NK-92 (cell line): ENCODE data around the gene SCN8A.
"Not testable (repeated sequence)": the region's sequence is repeated elsewhere in the genome, so short reads cannot be mapped to it uniquely, and the experiment has no call there.

Experiments used
- DNase-seq: peaks from one replicate; lab custom pipeline; 2025; ENCODE audit not compliant: unreplicated experiment; lab: John Stamatoyannopoulos, UW

Gene SCN8A

DNA sequence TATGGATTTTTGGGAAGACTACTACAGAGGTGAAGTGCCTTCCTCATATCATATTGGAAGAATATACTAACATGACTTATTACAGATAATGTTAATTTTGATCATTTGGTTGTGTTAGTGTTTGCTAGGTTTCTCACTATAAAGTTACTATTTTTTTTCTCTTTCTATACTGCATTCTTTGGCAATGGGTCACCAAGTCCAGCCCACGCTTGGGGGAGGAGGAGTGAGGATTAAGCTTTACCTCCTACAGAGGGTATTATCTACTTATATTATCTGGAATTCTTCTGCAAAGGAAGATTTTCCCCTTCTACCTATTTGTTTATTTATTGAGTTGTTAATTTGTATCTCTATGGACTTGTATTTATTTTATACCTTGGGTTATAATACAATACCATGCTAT, 31.5 kb downstream of the SCN8A start:
- no peak for DNase-seq

DNA sequence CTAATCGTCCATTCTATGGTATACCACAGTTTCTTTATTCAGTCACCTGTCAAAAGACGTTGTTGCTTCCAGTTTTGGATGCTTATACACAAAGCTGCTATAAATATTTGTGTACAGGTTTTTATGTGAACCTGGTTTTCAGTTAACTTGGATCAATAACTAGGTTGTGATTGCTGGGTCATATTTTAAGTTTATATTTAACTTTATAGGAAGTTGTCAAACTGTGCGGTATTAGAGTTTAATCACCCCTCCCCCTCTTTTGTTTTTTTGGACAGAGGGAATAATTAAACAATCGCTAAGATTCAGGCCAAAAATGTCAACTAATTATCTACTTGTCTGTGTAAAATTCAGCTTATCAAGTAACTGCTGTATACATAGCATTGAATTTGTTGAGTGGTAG, 34.3 kb downstream of the SCN8A start:
- no peak for DNase-seq

- DNase-seq: no peak
Observed at GRCh38 chr12:51626115-51626514, 35.1 kb downstream of the SCN8A start.

DNA sequence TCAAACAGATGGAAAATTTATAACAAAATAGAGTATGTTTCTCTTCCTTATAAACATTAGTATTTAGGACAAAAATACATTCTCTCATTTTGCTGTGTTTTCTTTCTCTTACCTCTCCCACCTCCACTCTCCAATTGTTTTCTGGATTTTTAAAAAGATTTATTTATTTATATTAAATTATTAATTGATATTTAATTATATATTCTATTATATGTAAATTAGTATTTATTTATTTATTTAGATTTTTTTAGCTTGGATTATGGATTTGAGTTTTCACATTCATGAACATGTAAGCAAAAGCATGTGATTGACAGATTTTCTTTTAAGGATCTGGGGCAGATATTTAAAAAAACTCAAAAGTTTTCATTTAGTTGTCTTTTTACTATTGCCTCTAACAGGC, 35.6 kb downstream of the SCN8A start:
- no peak for DNase-seq

- DNase-seq: no peak
Observed at GRCh38 chr12:51630256-51630880, 39.3 kb downstream of the SCN8A start.

- no peak for DNase-seq
Observed at GRCh38 chr12:51630986-51631385, 40.0 kb downstream of the SCN8A start.

DNA sequence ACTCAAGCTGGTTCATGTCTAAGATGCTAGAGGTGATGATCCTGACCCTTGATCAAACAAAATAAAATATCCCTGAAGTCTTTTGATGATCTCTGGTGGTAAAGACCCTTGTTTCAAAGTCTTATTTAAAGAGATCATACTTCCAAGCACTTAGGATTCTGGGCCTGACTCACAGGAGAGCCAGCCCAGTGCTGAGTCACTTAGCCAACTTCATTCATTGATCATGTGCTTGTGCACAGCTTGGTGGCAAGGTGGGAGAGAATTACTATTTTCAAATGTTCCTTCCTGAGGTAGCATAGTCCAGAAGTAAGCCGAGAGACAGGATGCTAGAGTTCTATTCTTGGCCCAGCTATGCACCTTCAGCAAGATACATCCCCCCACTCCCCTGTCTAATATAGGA, 40.6 kb downstream of the SCN8A start:
- no peak for DNase-seq

DNA sequence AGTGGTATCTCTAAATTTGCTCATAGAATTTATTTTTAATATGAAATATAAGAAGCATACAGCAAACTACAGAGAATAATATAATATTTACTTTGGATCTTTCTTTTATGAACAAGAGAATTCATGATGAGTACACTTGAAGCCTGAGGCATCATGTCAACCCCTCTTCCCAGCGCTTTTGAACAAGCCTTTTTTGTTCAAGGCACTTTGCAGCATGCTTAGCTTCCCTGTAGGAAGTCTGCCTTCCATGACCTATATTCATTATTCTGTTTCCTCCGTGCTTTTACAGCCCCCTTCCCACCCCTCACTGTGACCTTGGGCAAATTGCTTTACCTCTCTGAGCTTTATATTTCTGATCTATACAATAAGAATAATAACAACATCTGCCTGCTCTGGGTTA, 41.6 kb downstream of the SCN8A start:
- no peak for DNase-seq

GRCh38 chr12:51635346-51635745, 44.3 kb downstream of the SCN8A start:
- DNase-seq: no peak

DNA sequence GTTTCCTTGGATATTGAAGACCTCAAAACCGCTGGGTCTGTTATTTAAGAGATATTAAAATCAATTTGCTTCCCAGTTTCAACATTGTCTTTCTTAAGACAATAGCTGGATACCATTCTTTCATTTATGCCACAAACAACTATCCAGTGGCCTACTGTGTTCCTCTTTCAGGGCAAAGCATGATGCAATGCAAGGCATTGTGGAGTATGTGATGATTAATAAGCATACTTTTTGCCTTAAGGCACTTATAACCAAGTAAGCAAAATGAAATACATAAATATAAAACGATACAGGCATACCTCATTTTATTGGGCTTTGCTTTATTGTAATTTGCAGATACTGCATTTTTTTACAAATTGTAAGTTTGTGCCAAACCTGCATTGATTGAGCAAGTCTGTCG, 45.5 kb downstream of the SCN8A start:
- no peak for DNase-seq

DNA sequence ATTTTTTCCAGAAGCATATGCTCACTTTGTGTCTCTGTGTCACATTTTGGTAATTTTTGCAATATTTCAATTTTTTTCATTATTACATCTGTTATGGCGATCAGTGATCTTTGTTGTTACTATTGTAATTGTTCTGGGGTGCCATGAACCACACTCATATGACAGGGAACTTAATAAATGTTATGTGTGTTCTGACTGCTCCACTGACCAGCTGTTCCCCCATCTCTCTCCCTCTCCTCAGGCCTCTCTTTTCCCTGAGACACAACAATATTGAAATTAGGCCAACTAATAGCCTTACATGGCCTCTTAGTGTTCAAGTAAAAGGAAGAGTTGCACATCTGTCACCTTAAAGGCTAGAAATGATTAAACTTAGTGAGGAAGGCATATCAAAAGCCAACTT, 46.0 kb downstream of the SCN8A start:
- DNase-seq: no peak

GRCh38 chr12:51639361-51639760, 48.3 kb downstream of the SCN8A start:
- no peak for DNase-seq

DNA sequence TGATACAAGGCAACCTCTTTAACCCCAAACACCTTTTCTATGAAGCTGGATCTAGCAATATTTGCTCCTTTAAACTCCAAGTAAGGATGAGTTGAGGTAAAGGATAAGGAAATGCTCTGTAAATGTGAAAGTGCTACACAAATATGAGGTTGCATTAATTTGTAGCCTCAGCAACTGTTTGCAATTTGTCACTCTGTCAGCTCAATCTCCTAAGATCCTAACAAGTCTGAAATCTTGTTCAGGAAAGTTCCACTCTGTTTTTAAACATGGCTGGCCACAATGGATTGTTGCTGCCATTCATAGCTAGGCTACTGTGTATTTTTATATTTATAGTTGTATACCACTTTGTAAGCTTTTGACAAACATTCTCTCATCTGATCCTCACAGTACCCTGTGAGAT, 51.3 kb downstream of the SCN8A start:
- no peak for DNase-seq

- DNase-seq: no peak
Observed at GRCh38 chr12:51643951-51644350, 52.9 kb downstream of the SCN8A start.

GRCh38 chr12:51644691-51645090, 53.7 kb downstream of the SCN8A start:
- DNase-seq: not testable (repeated sequence)

- DNase-seq: no peak
Observed at GRCh38 chr12:51645961-51646360, 54.9 kb downstream of the SCN8A start.

DNA sequence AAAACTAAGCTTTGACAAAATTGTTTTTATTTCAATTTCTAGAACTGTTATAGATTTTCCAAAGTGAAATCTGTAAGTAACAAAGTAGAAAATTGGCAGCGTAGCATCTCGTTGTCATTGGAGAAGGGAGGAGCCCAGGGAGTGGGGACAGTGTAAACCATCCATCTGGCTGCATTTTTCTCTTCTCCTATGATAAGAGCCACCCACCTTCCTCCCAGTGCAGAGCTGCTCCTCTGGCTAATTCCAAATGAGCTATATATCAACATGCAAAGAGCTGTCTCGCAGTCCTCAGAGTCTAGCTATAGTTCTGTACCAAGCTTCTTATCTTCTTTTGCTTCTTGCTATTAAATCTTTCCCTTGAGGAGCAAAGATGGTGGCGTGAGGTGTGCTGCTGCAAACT, 56.6 kb downstream of the SCN8A start:
- no peak for DNase-seq

DNA sequence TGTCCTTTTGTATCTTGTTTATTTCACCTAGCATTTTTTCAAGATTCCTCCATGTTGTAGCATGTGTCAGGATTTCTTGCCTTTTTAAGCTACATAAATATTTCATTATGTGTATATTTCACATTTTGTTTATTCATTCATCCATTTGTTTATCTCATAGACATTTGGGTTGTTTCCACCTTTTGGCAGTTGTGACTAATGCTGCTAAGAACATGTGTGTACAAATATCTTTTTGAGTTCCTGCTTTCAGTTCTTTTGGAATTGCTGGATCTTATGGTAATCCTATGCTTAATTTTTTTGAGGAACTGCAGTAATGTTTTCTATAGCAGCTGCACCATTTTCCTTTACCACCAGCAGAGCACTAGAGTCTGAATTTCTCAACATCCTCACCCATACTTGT, 62.4 kb downstream of the SCN8A start:
- no peak for DNase-seq

DNA sequence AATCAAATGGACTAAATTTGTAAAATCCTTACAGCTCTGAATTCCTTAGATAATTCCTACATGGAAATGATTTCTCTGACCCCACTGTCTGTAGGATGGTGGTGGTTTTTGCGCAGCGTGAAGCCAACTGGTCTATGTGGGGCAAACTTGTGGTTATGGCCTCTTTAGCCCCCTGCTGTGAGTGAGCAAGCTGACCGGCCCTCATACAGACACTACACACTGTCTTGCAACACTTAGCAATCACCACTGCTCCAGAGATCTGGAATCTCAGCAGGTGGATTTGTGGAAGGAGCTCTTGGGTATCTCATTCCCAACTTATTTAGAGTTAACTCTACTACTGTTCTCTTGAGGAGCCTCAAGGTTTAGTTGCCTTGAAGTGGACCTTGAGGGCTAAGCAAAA, 70.2 kb downstream of the SCN8A start:
- DNase-seq: no peak

- DNase-seq: no peak
Observed at GRCh38 chr12:51661836-51662235, 70.8 kb downstream of the SCN8A start.

DNA sequence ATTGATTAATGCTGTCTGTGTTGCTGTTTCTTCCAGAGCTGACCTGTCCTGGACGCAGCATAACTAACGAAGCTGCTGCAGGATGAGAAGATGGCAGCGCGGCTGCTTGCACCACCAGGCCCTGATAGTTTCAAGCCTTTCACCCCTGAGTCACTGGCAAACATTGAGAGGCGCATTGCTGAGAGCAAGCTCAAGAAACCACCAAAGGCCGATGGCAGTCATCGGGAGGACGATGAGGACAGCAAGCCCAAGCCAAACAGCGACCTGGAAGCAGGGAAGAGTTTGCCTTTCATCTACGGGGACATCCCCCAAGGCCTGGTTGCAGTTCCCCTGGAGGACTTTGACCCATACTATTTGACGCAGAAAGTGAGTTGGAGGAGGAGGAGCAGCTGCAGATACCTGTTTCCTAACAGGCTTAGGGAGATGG, 71.7 kb downstream of the SCN8A start:
- no peak for DNase-seq

- no peak for DNase-seq
Observed at GRCh38 chr12:51663390-51663789, 72.4 kb downstream of the SCN8A start.

DNA sequence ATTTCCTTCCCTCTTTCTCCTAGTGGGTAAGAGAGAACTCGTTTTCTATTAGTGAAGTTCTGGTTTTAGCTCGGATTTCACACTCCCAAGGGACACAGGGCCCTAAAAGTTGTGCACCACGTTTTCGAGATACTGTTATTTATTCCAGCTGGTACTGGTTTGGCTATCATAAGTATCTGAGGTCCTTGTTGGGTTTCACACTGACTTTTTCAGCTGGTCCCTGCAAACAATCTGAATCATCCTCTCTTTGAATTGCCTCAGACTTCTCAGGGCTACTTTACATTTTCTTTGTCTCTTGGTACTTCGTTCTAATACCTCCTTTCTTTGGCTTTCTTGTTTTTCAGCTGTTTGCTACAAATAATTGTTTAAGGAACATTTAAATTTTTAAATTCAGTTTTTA, 75.7 kb downstream of the SCN8A start:
- no peak for DNase-seq

GRCh38 chr12:51667269-51667668, 76.2 kb downstream of the SCN8A start:
- no peak for DNase-seq
